Gastroesophageal sphincter (tissue), 3 donors: ENCODE results near the gene ANTXR2.

ENCODE experiments used
- CTCF ChIP-seq, 4 experiments: fragments of 200-600 bp in 2 of 4; fragments of 450-650 bp in 2 of 4; sonication (generic) in 1 of 4; IDR thresholded peaks; one replicate each; pipeline ENCODE4 v1.5.1; 2017 to 2019; ENCODE audit warnings: antibody characterized with exemption in 4 of 4, mild to moderate bottlenecking in 2 of 4, moderate library complexity in 2 of 4
- EP300 ChIP-seq: sonication (generic); formaldehyde crosslinking; IDR thresholded peaks from one replicate; pipeline ENCODE4 v1.6.1; 2017; ENCODE audit warnings: antibody characterized with exemption, mild to moderate bottlenecking
- POLR2AphosphoS5 ChIP-seq: sonication (generic); formaldehyde crosslinking; IDR thresholded peaks from one replicate; pipeline ENCODE4 v1.6.1; 2017; ENCODE audit warnings: antibody characterized with exemption

GRCh38 chr4:80074651-80075050 is 1.6 kb upstream of the ANTXR2 start:
- TF ChIP-seq CTCF (IDR thresholded peaks at IDR 0.05) = no peak
- TF ChIP-seq EP300 = no peak
- TF ChIP-seq POLR2AphosphoS5 = no peak
